OCI-M2 (cell line): ENCODE results near the gene CRHBP.

Source experiments
- DNase-seq: peaks from one replicate; lab custom pipeline; 2025; ENCODE audit not compliant: unreplicated experiment; lab: John Stamatoyannopoulos, UW

The CRHBP gene

DNA sequence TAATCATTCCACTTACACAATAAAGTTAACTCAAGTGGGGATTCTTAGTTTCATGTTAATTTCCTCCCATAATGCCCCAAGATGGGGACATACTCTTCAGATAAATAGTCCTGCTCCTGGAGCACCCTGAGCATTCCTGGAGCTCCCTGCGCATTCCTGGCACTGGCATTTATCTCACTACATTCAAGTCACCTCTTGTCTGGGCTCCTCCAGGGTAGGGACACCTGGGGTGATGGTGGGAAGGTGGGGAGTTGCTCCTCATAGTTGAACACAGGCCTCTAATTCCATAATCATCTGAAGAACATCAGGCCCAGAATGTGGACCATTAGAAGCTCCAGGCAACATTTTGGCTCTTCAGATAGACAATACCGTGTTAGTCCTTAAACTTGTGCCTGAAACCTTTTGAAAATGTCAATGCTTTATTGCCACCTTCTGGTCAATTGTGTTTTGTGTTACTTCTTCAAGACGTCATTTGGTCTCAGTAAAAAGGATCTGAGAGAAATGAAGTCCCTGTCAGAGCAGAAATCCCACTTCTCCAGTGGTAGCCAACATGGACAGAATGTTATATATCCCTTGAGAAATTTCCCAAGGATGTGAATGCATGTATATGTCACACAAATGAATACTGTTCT lies 63.2 kb downstream of the CRHBP start:
- no peak for DNase-seq

DNA sequence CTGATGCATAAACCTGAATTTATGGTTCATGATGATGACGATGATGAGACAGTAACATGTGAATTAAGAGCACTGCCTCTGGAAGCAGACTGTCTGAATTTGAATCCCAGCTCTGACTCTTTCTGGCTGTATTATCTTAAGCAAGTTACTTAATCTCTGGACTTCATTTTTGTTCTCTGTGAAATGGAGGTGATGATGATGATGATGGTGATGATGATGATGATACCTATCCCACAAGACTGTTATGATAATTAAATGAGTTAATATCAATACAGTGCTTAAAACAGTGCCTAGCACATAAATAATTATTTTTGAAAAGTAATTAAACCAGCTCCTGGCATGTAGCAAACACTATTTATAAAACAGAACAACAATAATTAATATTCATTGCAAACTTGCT lies 64.1 kb downstream of the CRHBP start:
- no peak for DNase-seq

GRCh38 chr5:77017668-77018067 lies 64.8 kb downstream of the CRHBP start:
- no peak for DNase-seq
